ENCODE results near the gene RNF141.

DNA sequence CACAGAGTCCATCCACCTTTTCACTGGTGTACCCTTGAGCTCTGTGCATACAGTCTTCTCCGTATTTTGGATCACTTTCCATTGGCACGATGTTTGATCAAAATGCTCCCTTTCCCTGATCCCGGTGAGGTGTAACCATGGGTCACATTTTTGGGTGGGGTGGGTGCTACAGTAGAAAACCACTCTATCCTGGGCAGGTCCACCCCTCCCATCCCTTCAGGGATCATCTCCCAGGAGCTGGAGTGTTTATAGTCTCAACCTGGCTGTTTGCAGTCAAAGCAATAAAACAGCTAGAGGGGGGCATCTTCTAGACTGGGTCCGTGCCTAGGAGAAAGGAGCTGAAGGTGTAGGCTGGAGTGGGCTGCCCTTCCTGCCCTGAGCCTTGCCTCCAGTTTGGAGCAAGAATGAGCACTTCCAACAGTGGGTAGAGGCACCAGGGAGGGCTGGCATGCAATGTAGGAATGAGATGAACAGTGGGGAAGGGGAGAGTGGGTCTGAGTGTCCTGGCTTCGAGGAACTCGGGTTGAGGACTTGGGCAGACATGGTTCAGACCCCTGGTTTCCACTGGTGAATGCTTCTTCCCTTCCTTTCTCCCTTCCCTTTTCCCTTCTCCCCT is 38.8 kb downstream of the RNF141 start:
- TF ChIP-seq, protein P1, sequence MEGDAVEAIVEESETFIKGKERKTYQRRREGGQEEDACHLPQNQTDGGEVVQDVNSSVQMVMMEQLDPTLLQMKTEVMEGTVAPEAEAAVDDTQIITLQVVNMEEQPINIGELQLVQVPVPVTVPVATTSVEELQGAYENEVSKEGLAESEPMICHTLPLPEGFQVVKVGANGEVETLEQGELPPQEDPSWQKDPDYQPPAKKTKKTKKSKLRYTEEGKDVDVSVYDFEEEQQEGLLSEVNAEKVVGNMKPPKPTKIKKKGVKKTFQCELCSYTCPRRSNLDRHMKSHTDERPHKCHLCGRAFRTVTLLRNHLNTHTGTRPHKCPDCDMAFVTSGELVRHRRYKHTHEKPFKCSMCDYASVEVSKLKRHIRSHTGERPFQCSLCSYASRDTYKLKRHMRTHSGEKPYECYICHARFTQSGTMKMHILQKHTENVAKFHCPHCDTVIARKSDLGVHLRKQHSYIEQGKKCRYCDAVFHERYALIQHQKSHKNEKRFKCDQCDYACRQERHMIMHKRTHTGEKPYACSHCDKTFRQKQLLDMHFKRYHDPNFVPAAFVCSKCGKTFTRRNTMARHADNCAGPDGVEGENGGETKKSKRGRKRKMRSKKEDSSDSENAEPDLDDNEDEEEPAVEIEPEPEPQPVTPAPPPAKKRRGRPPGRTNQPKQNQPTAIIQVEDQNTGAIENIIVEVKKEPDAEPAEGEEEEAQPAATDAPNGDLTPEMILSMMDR (CRISPR knock-in tag; IDR thresholded peaks at IDR 0.05) = no peak
- TF ChIP-seq SIN3A (IDR thresholded peaks at IDR 0.05; ENCODE audit: borderline replicate concordance, low read depth, low read length) (no peak), POLR2A (IDR thresholded peaks at IDR 0.05; ENCODE audit: insufficient read depth in 1 of 2, low read depth in 2 of 2, low read length in 2 of 2) (no peak), POLR2AphosphoS5 (IDR thresholded peaks at IDR 0.05; ENCODE audit: low read depth, low read length) (no peak)
- TF ChIP-seq, protein P2, sequence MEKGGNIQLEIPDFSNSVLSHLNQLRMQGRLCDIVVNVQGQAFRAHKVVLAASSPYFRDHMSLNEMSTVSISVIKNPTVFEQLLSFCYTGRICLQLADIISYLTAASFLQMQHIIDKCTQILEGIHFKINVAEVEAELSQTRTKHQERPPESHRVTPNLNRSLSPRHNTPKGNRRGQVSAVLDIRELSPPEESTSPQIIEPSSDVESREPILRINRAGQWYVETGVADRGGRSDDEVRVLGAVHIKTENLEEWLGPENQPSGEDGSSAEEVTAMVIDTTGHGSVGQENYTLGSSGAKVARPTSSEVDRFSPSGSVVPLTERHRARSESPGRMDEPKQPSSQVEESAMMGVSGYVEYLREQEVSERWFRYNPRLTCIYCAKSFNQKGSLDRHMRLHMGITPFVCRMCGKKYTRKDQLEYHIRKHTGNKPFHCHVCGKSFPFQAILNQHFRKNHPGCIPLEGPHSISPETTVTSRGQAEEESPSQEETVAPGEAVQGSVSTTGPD (CRISPR knock-in tag; IDR thresholded peaks at IDR 0.05) = no peak
- TF ChIP-seq, protein P3, sequence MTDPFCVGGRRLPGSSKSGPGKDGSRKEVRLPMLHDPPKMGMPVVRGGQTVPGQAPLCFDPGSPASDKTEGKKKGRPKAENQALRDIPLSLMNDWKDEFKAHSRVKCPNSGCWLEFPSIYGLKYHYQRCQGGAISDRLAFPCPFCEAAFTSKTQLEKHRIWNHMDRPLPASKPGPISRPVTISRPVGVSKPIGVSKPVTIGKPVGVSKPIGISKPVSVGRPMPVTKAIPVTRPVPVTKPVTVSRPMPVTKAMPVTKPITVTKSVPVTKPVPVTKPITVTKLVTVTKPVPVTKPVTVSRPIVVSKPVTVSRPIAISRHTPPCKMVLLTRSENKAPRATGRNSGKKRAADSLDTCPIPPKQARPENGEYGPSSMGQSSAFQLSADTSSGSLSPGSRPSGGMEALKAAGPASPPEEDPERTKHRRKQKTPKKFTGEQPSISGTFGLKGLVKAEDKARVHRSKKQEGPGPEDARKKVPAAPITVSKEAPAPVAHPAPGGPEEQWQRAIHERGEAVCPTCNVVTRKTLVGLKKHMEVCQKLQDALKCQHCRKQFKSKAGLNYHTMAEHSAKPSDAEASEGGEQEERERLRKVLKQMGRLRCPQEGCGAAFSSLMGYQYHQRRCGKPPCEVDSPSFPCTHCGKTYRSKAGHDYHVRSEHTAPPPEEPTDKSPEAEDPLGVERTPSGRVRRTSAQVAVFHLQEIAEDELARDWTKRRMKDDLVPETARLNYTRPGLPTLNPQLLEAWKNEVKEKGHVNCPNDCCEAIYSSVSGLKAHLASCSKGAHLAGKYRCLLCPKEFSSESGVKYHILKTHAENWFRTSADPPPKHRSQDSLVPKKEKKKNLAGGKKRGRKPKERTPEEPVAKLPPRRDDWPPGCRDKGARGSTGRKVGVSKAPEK (CRISPR knock-in tag; IDR thresholded peaks at IDR 0.05; ENCODE audit: borderline replicate concordance) = no peak
